Measurements from ENCODE around the gene WFIKKN1. TPM values are rescaled to one million over a fixed set of nuclear protein-coding genes. Genes with fewer than 3 reads are reported as not detected.

Gene WFIKKN1
- total and polyA plus RNA-seq, 2 experiments from 2014 or later, result 0.43 to 0.88 TPM

DNA sequence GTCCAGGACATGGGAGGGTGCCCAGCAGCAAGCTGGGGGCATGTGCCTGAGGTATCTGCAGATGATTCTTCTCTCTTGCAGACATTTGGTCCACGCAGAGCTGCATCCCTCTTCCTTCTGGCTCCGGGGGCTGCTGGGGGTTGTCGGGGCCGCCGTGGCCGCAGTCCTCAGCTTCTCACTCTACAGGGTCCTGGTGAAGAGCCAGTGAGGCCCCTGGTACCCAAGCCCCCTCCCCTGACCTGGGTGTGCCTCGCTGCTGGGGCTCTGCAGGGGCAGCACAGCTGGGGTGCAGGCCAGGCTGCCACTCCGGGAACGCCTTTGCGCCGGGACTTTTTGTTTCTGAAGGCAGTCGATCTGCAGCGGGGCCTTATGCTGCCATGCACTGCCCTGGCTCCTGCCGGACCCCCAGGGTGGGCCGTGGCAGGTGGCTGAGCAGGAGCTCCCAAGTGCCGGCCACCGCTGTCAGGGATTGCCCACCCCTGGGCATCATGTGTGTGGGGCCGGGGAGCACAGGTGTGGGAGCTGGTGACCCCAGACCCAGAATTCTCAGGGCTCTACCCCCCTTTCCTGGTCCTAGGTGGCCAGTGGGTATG, 42.7 kb downstream of the WFIKKN1 start:
- TF ChIP-seq, protein P1, sequence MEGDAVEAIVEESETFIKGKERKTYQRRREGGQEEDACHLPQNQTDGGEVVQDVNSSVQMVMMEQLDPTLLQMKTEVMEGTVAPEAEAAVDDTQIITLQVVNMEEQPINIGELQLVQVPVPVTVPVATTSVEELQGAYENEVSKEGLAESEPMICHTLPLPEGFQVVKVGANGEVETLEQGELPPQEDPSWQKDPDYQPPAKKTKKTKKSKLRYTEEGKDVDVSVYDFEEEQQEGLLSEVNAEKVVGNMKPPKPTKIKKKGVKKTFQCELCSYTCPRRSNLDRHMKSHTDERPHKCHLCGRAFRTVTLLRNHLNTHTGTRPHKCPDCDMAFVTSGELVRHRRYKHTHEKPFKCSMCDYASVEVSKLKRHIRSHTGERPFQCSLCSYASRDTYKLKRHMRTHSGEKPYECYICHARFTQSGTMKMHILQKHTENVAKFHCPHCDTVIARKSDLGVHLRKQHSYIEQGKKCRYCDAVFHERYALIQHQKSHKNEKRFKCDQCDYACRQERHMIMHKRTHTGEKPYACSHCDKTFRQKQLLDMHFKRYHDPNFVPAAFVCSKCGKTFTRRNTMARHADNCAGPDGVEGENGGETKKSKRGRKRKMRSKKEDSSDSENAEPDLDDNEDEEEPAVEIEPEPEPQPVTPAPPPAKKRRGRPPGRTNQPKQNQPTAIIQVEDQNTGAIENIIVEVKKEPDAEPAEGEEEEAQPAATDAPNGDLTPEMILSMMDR (IDR thresholded peaks at IDR 0.05; ENCODE audit: poor library complexity), result no peak
- TF ChIP-seq EZH2phosphoT487 (IDR thresholded peaks at IDR 0.05; ENCODE audit: low read depth, severe bottlenecking, unreplicated experiment) (no peak), EZH2 (IDR thresholded peaks at IDR 0.05; ENCODE audit: borderline replicate concordance) (no peak)
- no peak overlapping the region for H3K4me3 ChIP-seq
- no peaks in the 10 kb centered on the region for H3K36me3 ChIP-seq (replicated peaks; ENCODE audit: insufficient read depth, low read depth)
- peaks cover 14% of the 10 kb centered on the region for H3K4me1 ChIP-seq (ENCODE audit: insufficient read depth)
- H3K9me2 ChIP-seq (replicated peaks; ENCODE audit: insufficient read depth), result no peaks in the 10 kb centered on the region
- H4K20me1 ChIP-seq (ENCODE audit: insufficient read depth, poor library complexity, severe bottlenecking), result no peaks in the 10 kb centered on the region
- no peaks in the 10 kb centered on the region for H3K27me3 ChIP-seq
- no peak overlapping the region for H3K4me2 ChIP-seq
- no peak overlapping the region for H2AFZ ChIP-seq
- no peaks in the 10 kb centered on the region for H3K9me3 ChIP-seq (ENCODE audit: low read depth)
- H3K27ac ChIP-seq, result no peak overlapping the region
- WGBS (ENCODE audit: low lambda C conversion rate, missing lambda C conversion rate), result 96% methylated on average over 12 of the region's 18 CpGs
- peaks cover 17% of the 10 kb centered on the region for H3K79me2 ChIP-seq
- no peak for DNase-seq (ENCODE audit: low spot score)

DNA sequence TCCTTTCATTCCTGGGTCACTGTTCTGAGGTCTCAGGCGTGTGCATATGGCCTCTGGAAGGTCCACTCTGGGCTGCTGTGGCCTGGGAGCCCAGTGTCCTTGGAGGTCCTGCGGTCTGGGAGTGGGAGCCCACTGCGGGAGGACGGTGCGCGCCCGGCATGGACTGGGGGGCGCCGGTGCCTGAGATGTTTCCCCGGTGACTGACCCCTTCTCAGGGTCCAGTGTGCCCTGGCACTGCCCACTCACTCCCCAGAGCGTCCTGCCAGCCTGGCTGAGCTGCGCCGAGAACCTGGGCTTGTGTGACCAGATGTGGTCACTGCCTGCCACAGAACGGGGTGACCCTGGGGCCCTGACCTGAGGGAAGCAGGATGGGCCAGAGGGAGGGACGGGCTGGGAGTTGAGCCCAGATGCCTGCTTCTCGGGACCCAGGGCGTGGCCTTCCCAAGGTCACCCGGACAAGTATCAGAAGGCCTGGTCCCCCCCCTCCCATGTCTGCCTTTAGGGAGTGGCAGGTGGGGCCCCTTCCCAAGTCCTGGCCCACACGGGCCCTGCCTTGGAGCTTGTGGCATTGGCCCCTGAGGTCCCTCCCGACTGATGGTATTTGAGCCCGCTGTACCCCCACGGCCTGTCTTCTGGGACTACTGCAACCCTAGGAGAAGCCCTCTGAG, 43.6 kb downstream of the WFIKKN1 start:
- H3K27ac ChIP-seq, result no peak overlapping the region
- H3K4me2 ChIP-seq, result no peak overlapping the region

DNA sequence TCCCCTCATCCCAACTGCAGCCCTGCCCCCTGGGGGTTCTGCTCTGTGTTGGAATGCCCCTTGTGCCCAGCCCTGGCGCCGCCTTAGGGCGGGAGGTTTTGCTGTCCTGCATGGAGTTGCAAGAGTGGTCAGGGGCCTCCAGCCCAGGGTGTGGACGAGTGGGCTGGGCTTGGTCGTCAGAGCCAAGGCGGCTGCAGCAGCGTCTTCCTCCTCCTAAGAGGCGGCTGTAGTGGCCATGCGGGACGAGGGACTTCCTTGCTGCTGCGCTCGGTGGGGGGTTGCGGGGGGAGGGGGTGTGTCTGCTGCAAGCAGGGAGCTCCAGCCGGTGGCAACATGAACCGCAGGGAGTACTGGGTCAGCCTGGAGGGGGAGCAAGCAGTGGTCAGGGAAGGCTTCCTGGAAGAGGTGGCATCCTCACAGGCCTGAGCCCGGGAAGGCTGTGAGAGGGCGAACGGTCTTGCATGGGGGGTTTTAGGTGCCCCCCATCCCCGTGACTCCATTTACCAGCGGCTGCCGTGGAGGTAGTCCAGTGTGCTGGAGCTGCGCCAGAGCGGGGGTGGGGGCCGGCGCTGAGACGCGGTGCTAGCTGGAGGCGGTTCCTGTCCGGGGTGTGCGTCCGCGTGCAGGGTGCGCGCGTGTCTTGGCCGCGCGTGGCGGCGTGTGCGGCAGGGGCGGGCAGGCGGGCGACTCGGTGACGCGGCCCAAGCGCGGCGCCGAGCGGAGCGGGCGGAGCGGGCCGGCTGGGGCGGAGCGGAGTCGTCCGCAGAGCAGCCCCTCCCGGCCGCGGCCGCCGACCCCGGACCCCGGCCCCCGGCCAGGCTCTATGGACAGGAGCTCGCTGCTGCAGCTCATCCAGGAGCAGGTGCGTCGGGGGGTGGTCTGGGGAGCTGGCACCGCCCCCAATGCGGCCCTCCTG, 44.4 kb downstream of the WFIKKN1 start, which contains the start of gene RHBDL1:
Gene RHBDL1 (plus strand): TSS at position 704 of the 916 bp plus-strand sequence. CDS start 120 bp downstream, at position 824.
- Histone ChIP-seq H3K27ac (no peak within 1 kb of the TSS), H3K27me3 (no peaks in the 10 kb centered on the region), H2AFZ (no peak within 1 kb of the TSS), H4K20me1 (ENCODE audit: insufficient read depth, poor library complexity, severe bottlenecking) (no peaks in the 10 kb centered on the region), H3K79me2 (no peaks in the 10 kb centered on the region), H3K4me2 (peak within 1 kb of the TSS; percentile 94), H3K36me3 (replicated peaks; ENCODE audit: insufficient read depth, low read depth) (no peaks in the 10 kb centered on the region), H3K9me2 (replicated peaks; ENCODE audit: insufficient read depth) (no peaks in the 10 kb centered on the region), H3K4me1 (ENCODE audit: insufficient read depth) (peaks cover 20% of the 10 kb centered on the region), H3K9me3 (ENCODE audit: low read depth) (no peaks in the 10 kb centered on the region), H3K4me3 (peak within 1 kb of the TSS; percentile 36)
- WGBS (ENCODE audit: low lambda C conversion rate, missing lambda C conversion rate), result 11% methylated on average over 37 of the region's 73 CpGs
- TF ChIP-seq EZH2phosphoT487 (IDR thresholded peaks at IDR 0.05; ENCODE audit: low read depth, severe bottlenecking, unreplicated experiment), result no peak
- TF ChIP-seq EZH2 (IDR thresholded peaks at IDR 0.05; ENCODE audit: borderline replicate concordance), result no peak
- TF ChIP-seq, protein P1 (IDR thresholded peaks at IDR 0.05; ENCODE audit: poor library complexity), result no peak
- DNase-seq (ENCODE audit: low spot score), result peak; percentile 56

More for the DNA sequence above, 43.6 kb downstream of the WFIKKN1 start:
- Histone ChIP-seq H4K20me1 (ENCODE audit: insufficient read depth, poor library complexity, severe bottlenecking) (no peaks in the 10 kb centered on the region), H2AFZ (no peak overlapping the region), H3K4me1 (ENCODE audit: insufficient read depth) (peaks cover 18% of the 10 kb centered on the region), H3K9me3 (ENCODE audit: low read depth) (no peaks in the 10 kb centered on the region), H3K9me2 (replicated peaks; ENCODE audit: insufficient read depth) (no peaks in the 10 kb centered on the region), H3K79me2 (peaks cover 8% of the 10 kb centered on the region), H3K27me3 (no peaks in the 10 kb centered on the region), H3K36me3 (replicated peaks; ENCODE audit: insufficient read depth, low read depth) (no peaks in the 10 kb centered on the region), H3K4me3 (no peak overlapping the region)
- no peak for DNase-seq (ENCODE audit: low spot score)
- no peak for TF ChIP-seq EZH2 (IDR thresholded peaks at IDR 0.05; ENCODE audit: borderline replicate concordance)
- TF ChIP-seq, protein P1 (IDR thresholded peaks at IDR 0.05; ENCODE audit: poor library complexity), result no peak
- TF ChIP-seq EZH2phosphoT487 (IDR thresholded peaks at IDR 0.05; ENCODE audit: low read depth, severe bottlenecking, unreplicated experiment), result no peak
- WGBS (ENCODE audit: low lambda C conversion rate, missing lambda C conversion rate), result 89% methylated on average over 20 of the region's 22 CpGs
